HCT116 (cell line): ENCODE measurements around the gene NDUFB3.

Experiments used
- EGR1 ChIP-seq: IDR thresholded peaks from 2 replicates; pipeline ENCODE4 v1.6.1; 2012; ENCODE audit warnings: low read depth
- EZH2phosphoT487 ChIP-seq: fragments of 200-600 bp; IDR thresholded peaks from 2 replicates; pipeline ENCODE4 v1.6.1; 2018; ENCODE audit warnings: antibody characterized with exemption, borderline replicate concordance
- POLR2A ChIP-seq: IDR thresholded peaks from 2 replicates; pipeline ENCODE4 v1.7.0; 2011; ENCODE audit warnings: borderline replicate concordance; ENCODE audit not compliant: insufficient read depth, insufficient read length; ENCODE audit errors: extremely low read depth
- POLR2AphosphoS5 ChIP-seq: IDR thresholded peaks from 2 replicates; pipeline ENCODE4 v1.6.1; 2011; ENCODE audit warnings: mild to moderate bottlenecking, low read depth, low read length, moderate library complexity
- YY1 ChIP-seq: IDR thresholded peaks from 2 replicates; pipeline ENCODE4 v1.6.1; 2011; ENCODE audit warnings: low read length, low read depth, moderate library complexity, mild to moderate bottlenecking; ENCODE audit not compliant: insufficient replicate concordance; ENCODE audit errors: extremely low read depth
- TF ChIP-seq, protein P1 (sequence below), 3 experiments: fragments of 200-600 bp in 1 of 3; sonication (generic) in 1 of 3; IDR thresholded peaks in 2 of 3; conservative IDR thresholded peaks in 1 of 3; 2 replicates each; pipeline ENCODE4 v1.5.1; 2012 to 2017; ENCODE audit warnings: low read depth in 2 of 3, low read length in 2 of 3, antibody characterized with exemption in 1 of 3, borderline replicate concordance in 1 of 3, control low read depth in 1 of 3, mild to moderate bottlenecking in 1 of 3, mixed read lengths in 1 of 3, mixed run types in 1 of 3, moderate library complexity in 1 of 3; ENCODE audit not compliant: insufficient read depth in 1 of 3
- TF ChIP-seq, protein P2 (sequence below): IDR thresholded peaks from 2 replicates; pipeline ENCODE4 v1.6.1; 2012; ENCODE audit warnings: low read depth

DNA sequence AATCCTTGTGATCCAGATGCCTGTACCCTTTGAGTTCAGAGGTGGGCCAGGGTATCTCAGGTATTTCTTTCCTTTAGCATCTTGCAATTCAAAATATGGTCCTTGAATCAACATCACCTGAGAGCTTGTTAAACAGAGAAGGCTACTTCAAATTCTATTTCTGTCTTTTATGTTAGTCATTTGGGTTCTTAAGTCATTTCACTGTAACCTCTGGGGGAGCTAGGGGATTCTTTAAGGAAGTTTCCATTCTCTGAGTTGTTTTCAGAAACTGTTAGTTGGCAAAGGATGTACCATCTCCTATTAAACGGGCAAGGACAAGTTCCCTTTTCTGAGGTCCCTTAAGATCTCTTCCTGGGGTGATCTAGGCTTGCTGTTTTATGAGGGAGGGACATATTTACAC is 60.7 kb downstream of the NDUFB3 start:
- no peak for TF ChIP-seq POLR2A
- TF ChIP-seq EGR1 = no peak
- TF ChIP-seq, protein P1, sequence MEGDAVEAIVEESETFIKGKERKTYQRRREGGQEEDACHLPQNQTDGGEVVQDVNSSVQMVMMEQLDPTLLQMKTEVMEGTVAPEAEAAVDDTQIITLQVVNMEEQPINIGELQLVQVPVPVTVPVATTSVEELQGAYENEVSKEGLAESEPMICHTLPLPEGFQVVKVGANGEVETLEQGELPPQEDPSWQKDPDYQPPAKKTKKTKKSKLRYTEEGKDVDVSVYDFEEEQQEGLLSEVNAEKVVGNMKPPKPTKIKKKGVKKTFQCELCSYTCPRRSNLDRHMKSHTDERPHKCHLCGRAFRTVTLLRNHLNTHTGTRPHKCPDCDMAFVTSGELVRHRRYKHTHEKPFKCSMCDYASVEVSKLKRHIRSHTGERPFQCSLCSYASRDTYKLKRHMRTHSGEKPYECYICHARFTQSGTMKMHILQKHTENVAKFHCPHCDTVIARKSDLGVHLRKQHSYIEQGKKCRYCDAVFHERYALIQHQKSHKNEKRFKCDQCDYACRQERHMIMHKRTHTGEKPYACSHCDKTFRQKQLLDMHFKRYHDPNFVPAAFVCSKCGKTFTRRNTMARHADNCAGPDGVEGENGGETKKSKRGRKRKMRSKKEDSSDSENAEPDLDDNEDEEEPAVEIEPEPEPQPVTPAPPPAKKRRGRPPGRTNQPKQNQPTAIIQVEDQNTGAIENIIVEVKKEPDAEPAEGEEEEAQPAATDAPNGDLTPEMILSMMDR (IDR thresholded peaks at IDR 0.05 in 2 of 3, conservative IDR thresholded peaks at IDR 0.05 in 1 of 3; ENCODE audit: borderline replicate concordance in 1 of 3, insufficient read depth in 1 of 3, low read depth in 2 of 3, low read length in 2 of 3) = no peak
- TF ChIP-seq EZH2phosphoT487 = no peak
- TF ChIP-seq, protein P2, sequence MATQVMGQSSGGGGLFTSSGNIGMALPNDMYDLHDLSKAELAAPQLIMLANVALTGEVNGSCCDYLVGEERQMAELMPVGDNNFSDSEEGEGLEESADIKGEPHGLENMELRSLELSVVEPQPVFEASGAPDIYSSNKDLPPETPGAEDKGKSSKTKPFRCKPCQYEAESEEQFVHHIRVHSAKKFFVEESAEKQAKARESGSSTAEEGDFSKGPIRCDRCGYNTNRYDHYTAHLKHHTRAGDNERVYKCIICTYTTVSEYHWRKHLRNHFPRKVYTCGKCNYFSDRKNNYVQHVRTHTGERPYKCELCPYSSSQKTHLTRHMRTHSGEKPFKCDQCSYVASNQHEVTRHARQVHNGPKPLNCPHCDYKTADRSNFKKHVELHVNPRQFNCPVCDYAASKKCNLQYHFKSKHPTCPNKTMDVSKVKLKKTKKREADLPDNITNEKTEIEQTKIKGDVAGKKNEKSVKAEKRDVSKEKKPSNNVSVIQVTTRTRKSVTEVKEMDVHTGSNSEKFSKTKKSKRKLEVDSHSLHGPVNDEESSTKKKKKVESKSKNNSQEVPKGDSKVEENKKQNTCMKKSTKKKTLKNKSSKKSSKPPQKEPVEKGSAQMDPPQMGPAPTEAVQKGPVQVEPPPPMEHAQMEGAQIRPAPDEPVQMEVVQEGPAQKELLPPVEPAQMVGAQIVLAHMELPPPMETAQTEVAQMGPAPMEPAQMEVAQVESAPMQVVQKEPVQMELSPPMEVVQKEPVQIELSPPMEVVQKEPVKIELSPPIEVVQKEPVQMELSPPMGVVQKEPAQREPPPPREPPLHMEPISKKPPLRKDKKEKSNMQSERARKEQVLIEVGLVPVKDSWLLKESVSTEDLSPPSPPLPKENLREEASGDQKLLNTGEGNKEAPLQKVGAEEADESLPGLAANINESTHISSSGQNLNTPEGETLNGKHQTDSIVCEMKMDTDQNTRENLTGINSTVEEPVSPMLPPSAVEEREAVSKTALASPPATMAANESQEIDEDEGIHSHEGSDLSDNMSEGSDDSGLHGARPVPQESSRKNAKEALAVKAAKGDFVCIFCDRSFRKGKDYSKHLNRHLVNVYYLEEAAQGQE = no peak
- no peak for TF ChIP-seq YY1
- TF ChIP-seq POLR2AphosphoS5 = no peak
